Lung (tissue), 12 donors: ENCODE measurements around the gene VASP. TPM values are rescaled to one million over a fixed set of nuclear protein-coding genes. Genes with fewer than 3 reads are reported as not detected.

Source experiments
- ATAC-seq: fragments of 200-7000 bp; cut with Tn5 transposase; one replicate; pipeline ENCODE4 v1.9.1; 2020; ENCODE audit warnings: moderate number of reproducible peaks; ENCODE audit not compliant: insufficient read depth, low FRiP score
- DNase-seq, 3 donors: peaks; one replicate each; pipeline ENCODE4 v3.0.0-alpha.2; 2013 to 2017
- H3K27ac ChIP-seq, 2 donors: one replicate each; pipeline ENCODE4 v1.5.1; 2013; ENCODE audit warnings: mild to moderate bottlenecking in 2 of 2, moderate library complexity in 2 of 2, control low read depth in 1 of 2, inconsistent platforms in 1 of 2, low read depth in 1 of 2, low read length in 1 of 2
- H3K27me3 ChIP-seq, 3 donors: one replicate each; pipeline ENCODE4 v1.5.1; 2013; ENCODE audit warnings: low read length in 2 of 3; ENCODE audit not compliant: control insufficient read depth in 3 of 3, insufficient read depth in 3 of 3
- H3K36me3 ChIP-seq, 4 donors: one replicate each; pipeline ENCODE4 v1.5.1; 2013; ENCODE audit warnings: low read length in 4 of 4, mild to moderate bottlenecking in 1 of 4, moderate library complexity in 1 of 4; ENCODE audit not compliant: control insufficient read depth in 4 of 4, insufficient read depth in 4 of 4
- H3K4me1 ChIP-seq, 5 donors: one replicate each; pipeline ENCODE4 v1.5.1; 2013; ENCODE audit warnings: low read length in 5 of 5, mild to moderate bottlenecking in 2 of 5, moderate library complexity in 1 of 5; ENCODE audit not compliant: control insufficient read depth in 5 of 5, insufficient read depth in 5 of 5
- H3K4me3 ChIP-seq: one replicate; pipeline ENCODE4 v1.5.1; 2013; ENCODE audit warnings: mild to moderate bottlenecking, control low read depth, moderate library complexity
- H3K9ac ChIP-seq, 2 donors: one replicate each; pipeline ENCODE4 v1.5.1; 2013; ENCODE audit warnings: low read length in 2 of 2, control low read depth in 1 of 2; ENCODE audit not compliant: insufficient read depth in 1 of 2
- H3K9me3 ChIP-seq, 4 donors: one replicate each; pipeline ENCODE4 v1.5.1; 2013; ENCODE audit warnings: low read length in 3 of 4, mild to moderate bottlenecking in 1 of 4, moderate library complexity in 1 of 4; ENCODE audit not compliant: control insufficient read depth in 4 of 4, insufficient read depth in 3 of 4
- CTCF ChIP-seq: IDR thresholded peaks from 2 replicates; pipeline ENCODE4 v1.5.1; 2012; ENCODE audit warnings: mild to moderate bottlenecking; ENCODE audit errors: control extremely low read depth, extremely low read depth
- WGBS, 2 donors: extraction: QIAGEN DNeasy Blood & Tissue Kit; methylation state at CpG; one replicate each; pipeline ENCODE4 v1.1.7; 2013; 5-methylcytosine and 5-hydroxymethylcytosine counted together
- polyA plus RNA-seq, 2 donors: library from polyadenylated mRNA; stranded (reverse); fragments of 200-250 nt; gene quantifications; one replicate each; pipeline ENCODE4 v1.2.1, GENCODE V29; 2013
- total RNA-seq, 2 donors: library from RNA; depleted of rRNA in 1 of 2; stranded (reverse); fragments of >200 nt in 1 of 2; gene quantifications; one replicate each; pipeline ENCODE4 v1.2.1, GENCODE V29; 2014 to 2021
- donor health status: control.
- donor health status: control.
- donor health status: Bipolar disorder and iron deficiency.
- donor health status: healthy.
- donor health status: DM: yes; HTN: yes; CAD: no.

VASP gene
- total and polyA plus RNA-seq, 4 donors, result 49.1 to 237 (median 170) TPM

DNA sequence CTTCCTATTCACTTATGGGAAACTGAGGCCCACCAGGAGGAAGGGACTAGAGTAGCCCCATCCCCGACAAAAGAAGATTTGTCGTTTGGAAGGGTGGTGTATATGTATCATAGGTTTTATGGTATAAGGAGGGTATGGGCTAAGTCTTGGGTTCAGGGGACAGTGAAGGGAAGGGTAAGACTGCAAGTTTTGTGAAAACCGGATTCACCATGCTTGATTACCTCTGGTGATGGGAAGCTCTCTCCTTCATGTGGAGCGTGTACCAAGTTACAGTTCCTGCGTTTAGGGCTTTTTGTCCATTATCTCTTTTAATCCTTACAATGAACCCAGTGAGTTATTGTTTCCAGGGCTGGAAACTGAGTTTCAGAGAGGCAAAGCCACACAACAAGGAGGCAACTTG, 3.8 kb downstream of the VASP start:
- no peak overlapping the region for H3K27ac ChIP-seq
- 94 to 96% methylated on average over 5 of the region's 5 CpGs for WGBS, 2 donors

GRCh38 chr19:45512881-45513483, 5.7 kb downstream of the VASP start:
- H3K4me1 ChIP-seq, result peaks cover 3 to 19% (median 12%) of the 10 kb centered on the region in 5 donors
- no peak overlapping the region for H3K4me3 ChIP-seq
- H3K27me3 ChIP-seq, result no peaks in the 10 kb centered on the region
- peaks cover 0 to 17% (median 3%) of the 10 kb centered on the region in 4 donors for H3K36me3 ChIP-seq
- no peak for ATAC-seq
- H3K9ac ChIP-seq, result no peak overlapping the region
- no peak for DNase-seq
- 86 to 92% methylated on average over 6 of the region's 6 CpGs for WGBS, 2 donors
- TF ChIP-seq CTCF, result no peak
- no peaks in the 10 kb centered on the region for H3K9me3 ChIP-seq
- H3K27ac ChIP-seq, result peak overlapping the region in 1 of 2 donors; percentile 1

More for the DNA sequence above, 3.8 kb downstream of the VASP start:
- no peaks in the 10 kb centered on the region for H3K27me3 ChIP-seq
- H3K36me3 ChIP-seq, result peaks cover 0 to 4% (median 0%) of the 10 kb centered on the region in 4 donors
- no peak overlapping the region for H3K4me3 ChIP-seq
- H3K9me3 ChIP-seq, result no peaks in the 10 kb centered on the region
- H3K4me1 ChIP-seq, result peaks cover 4 to 19% (median 12%) of the 10 kb centered on the region in 5 donors
- DNase-seq (no peak), ATAC-seq (no peak)
- no peak for TF ChIP-seq CTCF
- no peak overlapping the region for H3K9ac ChIP-seq

DNA sequence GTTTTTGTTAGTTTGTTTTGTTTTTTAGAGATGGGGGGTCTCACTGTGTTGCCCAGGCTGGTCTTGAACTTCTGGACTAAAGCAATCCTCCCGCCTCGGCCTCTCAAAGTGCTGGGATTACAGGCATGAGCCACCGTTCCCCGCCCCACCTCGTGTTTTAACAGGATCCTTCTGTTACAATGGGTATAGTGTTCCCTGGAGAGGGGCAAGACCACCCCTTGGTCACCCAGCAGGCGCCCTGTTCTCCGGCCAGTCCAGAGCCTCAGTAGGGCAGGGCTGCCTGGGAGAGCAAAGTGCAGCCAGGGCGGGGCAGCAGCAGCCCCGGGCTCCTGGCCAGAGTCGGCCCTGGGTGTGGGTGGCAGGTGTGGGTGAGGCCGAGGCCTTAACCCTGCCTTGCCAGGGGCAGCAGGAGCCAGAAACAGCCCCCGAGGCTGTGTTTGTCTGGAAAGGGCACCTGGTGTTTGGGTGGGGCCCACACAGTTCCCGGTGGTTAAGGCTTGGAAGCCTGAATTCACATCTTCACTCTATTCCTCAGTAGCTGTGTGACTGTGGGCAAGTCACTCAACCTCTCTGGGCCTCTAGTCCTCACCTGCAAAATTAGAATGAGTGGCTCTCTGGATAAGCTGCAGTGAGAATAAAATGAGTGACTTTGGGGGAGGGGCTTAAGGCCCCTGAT, 7.2 kb downstream of the VASP start:
- no peak for TF ChIP-seq CTCF
- Histone ChIP-seq H3K9me3 (no peaks in the 10 kb centered on the region), H3K27me3 (no peaks in the 10 kb centered on the region), H3K36me3 (peaks cover 0 to 22% (median 4%) of the 10 kb centered on the region in 4 donors), H3K4me3 (no peak overlapping the region), H3K27ac (peak overlapping the region; percentile 36 to 75), H3K4me1 (peaks cover 3 to 17% (median 3%) of the 10 kb centered on the region in 5 donors), H3K9ac (no peak overlapping the region)
- no peak for DNase-seq
- peak; percentile 43 for ATAC-seq
- 39 to 46% methylated on average over 13 of the region's 13 CpGs for WGBS, 2 donors
